ENCODE measurements around the gene FOXP3. TPM values are rescaled to one million over a fixed set of nuclear protein-coding genes. Genes with fewer than 3 reads are reported as not detected.

FOXP3 gene
- polyA plus RNA-seq, 1 experiment = 0.09 TPM

DNA sequence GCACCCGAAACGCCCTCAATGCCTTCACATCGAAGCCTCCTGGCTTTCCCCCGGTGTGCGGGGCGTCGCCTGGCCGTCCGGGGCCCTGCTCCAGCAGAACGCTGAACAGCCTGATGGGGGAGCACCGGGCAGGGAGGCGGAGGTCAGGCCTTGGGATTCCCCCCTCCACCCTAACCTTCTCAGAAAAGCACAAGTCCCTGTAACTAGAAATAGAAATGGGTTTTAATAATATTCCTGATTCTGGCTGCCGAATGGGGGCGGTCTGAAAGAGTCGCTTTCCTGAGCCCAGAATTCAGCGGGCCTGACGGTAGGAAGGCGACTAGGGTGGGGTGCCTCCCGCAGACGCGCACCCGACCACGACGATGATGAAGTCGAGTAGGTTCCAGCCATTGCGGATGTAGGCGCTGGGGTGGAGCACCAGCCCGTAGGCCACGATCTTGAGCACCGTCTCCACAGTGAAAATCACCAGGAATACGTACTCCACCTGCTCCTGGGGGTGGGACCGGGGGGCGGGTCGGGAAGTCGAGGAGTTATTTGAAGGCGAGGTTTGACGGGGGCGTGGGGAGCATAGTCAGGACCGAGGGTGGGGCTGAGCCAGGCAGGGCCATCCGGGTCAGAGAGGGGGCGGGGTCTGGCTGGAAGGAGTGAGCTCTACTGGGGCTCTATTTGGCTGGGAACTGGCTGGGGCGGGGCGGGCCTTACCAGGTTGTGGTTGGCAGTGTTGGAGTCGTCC lies 33.8 kb downstream of the FOXP3 start:
- DNase-seq (ENCODE audit: low read depth, low spot score) = no peak
- Histone ChIP-seq H3K4me3 (ENCODE audit: low read depth, low read length) (no peak overlapping the region), H3K27me3 (ENCODE audit: control insufficient read depth, insufficient read depth, low read length) (no peaks in the 10 kb centered on the region), H3K9me3 (ENCODE audit: control insufficient read depth, insufficient read depth, low read length) (no peaks in the 10 kb centered on the region), H3K27ac (ENCODE audit: low read depth, low read length) (no peak overlapping the region)
- TF ChIP-seq, protein P1, sequence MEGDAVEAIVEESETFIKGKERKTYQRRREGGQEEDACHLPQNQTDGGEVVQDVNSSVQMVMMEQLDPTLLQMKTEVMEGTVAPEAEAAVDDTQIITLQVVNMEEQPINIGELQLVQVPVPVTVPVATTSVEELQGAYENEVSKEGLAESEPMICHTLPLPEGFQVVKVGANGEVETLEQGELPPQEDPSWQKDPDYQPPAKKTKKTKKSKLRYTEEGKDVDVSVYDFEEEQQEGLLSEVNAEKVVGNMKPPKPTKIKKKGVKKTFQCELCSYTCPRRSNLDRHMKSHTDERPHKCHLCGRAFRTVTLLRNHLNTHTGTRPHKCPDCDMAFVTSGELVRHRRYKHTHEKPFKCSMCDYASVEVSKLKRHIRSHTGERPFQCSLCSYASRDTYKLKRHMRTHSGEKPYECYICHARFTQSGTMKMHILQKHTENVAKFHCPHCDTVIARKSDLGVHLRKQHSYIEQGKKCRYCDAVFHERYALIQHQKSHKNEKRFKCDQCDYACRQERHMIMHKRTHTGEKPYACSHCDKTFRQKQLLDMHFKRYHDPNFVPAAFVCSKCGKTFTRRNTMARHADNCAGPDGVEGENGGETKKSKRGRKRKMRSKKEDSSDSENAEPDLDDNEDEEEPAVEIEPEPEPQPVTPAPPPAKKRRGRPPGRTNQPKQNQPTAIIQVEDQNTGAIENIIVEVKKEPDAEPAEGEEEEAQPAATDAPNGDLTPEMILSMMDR (IDR thresholded peaks at IDR 0.05; ENCODE audit: low read depth, low read length) = no peak
- POLR2A ChIA-PET = no interaction called here
- CTCF ChIA-PET = no interaction called here

DNA sequence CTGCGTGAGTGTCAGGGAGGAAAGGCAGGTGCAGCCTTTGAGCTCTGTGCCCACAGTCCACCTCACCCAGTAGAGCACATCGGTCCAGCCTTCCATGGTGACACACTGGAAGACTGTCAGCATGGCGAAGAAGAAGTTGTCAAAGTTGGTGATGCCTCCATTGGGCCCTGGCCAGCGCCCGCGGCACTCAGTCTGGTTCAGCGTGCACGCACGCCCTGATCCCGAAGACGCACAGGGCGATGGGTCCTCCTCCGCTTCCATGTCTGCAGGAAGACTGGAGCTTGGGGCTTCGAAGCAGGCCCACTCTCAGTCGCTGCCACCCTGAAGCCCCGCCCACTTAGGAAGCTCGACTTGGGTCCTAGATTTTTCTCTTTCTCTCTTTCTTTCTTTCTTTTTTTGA lies 36.3 kb downstream of the FOXP3 start:
- CTCF ChIA-PET = no interaction called here
- H3K9me3 ChIP-seq (ENCODE audit: control insufficient read depth, insufficient read depth, low read length) = no peaks in the 10 kb centered on the region
- H3K4me3 ChIP-seq (ENCODE audit: low read depth, low read length) = no peak overlapping the region
- no peaks in the 10 kb centered on the region for H3K27me3 ChIP-seq (ENCODE audit: control insufficient read depth, insufficient read depth, low read length)
- TF ChIP-seq, protein P1 (IDR thresholded peaks at IDR 0.05; ENCODE audit: low read depth, low read length) = no peak
- no peak for DNase-seq (ENCODE audit: low read depth, low spot score)
- H3K27ac ChIP-seq (ENCODE audit: low read depth, low read length) = no peak overlapping the region
- POLR2A ChIA-PET = interaction anchor here (0.6 kb wide), 1 partner anchor 429 kb away, joined by 5 read pairs; no protein-coding TSS in a partner anchor

DNA sequence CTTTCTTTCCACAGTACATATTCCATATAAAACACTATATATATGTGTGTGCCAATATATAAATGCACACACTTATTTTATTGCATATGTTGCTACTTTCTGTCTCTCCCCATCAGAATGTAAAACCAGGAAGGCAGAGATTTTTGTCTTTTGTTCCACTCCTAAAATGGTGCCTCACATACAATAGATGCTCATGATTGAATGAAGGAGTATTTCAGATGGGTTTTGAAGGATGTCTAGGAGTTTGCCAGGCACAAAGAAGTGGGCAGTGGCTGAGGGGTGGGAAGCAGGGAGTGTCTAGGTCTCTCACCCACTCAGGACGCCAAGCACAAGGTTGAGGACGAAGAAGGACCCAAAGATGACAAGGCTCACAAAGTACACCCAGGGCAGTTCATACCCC lies 36.8 kb downstream of the FOXP3 start:
- Histone ChIP-seq H3K9me3 (ENCODE audit: control insufficient read depth, insufficient read depth, low read length) (no peaks in the 10 kb centered on the region), H3K4me3 (ENCODE audit: low read depth, low read length) (no peak overlapping the region), H3K27me3 (ENCODE audit: control insufficient read depth, insufficient read depth, low read length) (no peaks in the 10 kb centered on the region), H3K27ac (ENCODE audit: low read depth, low read length) (no peak overlapping the region)
- ChIA-PET POLR2A (interaction anchor here (0.6 kb wide), 1 partner anchor 429 kb away, joined by 5 read pairs; no protein-coding TSS in a partner anchor), CTCF (no interaction called here)
- TF ChIP-seq, protein P1 (IDR thresholded peaks at IDR 0.05; ENCODE audit: low read depth, low read length) = no peak
- no peak for DNase-seq (ENCODE audit: low read depth, low spot score)

DNA sequence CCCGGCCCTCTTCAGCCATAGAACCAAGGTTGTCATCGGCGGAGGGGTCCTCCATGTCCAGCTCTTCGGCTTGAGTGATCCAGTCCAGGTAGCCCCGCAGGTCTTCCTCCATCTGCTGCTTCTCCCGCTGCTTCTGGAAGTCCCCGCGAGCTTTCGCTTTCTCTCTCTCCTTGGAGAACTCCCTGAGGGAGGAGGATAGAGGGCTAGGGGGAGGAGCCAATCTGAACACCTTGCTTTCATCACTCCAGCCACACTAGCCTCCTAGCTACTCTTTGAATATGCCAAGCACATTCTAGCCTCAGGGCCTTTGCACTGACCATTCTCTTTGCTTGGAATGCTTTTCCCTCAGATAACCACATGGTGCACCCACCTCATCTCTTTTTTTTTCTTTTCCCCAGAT lies 37.6 kb downstream of the FOXP3 start:
- ChIA-PET CTCF (no interaction called here), POLR2A (no interaction called here)
- H3K4me3 ChIP-seq (ENCODE audit: low read depth, low read length) = no peak overlapping the region
- H3K27ac ChIP-seq (ENCODE audit: low read depth, low read length) = no peak overlapping the region
- TF ChIP-seq, protein P1 (IDR thresholded peaks at IDR 0.05; ENCODE audit: low read depth, low read length) = no peak
- no peak for DNase-seq (ENCODE audit: low read depth, low spot score)
- H3K9me3 ChIP-seq (ENCODE audit: control insufficient read depth, insufficient read depth, low read length) = no peaks in the 10 kb centered on the region
- no peaks in the 10 kb centered on the region for H3K27me3 ChIP-seq (ENCODE audit: control insufficient read depth, insufficient read depth, low read length)

DNA sequence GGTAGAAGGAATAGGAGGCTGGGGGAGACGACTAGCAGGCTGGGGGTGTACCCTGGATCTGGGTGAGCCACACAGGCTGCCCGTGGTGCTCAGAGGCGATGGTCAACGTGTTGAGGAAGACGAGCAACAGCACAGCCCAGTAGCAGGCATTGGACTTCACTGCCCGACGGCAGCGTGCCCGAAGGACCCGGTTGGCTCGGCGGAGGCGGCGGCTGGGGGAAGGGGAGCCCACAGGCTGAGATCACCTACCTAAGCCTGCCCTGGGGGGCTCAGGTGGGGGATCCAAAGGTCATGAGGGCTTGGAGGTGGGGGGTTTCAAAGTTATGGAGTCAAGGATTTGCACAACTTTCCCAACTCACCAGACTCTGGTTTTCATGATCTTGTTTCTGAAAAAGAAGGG lies 38.7 kb downstream of the FOXP3 start:
- DNase-seq (ENCODE audit: low read depth, low spot score) = no peak
- POLR2A ChIA-PET = no interaction called here

More for the DNA sequence above, 38.7 kb downstream of the FOXP3 start:
- H3K9me3 ChIP-seq (ENCODE audit: control insufficient read depth, insufficient read depth, low read length) = no peaks in the 10 kb centered on the region
- TF ChIP-seq, protein P1 (IDR thresholded peaks at IDR 0.05; ENCODE audit: low read depth, low read length) = no peak
- CTCF ChIA-PET = no interaction called here
- H3K27me3 ChIP-seq (ENCODE audit: control insufficient read depth, insufficient read depth, low read length) = no peaks in the 10 kb centered on the region
- no peak overlapping the region for H3K27ac ChIP-seq (ENCODE audit: low read depth, low read length)
- no peak overlapping the region for H3K4me3 ChIP-seq (ENCODE audit: low read depth, low read length)
